Activated T-helper 2 cell treated with anti-CD3 and anti-CD28 coated beads, Interferon-gamma antibody, Interleukin-2, Interleukin-4, amounts not matched to agents 10 μg/mL and 5 μg/mL and 100 μg/mL, durations not matched to agents 14 hours and 24 hours and 36 hours (primary cell): ENCODE results near the gene INHBC. TPM values are rescaled to one million over a fixed set of nuclear protein-coding genes. Genes with fewer than 3 reads are reported as not detected.
"Not testable (repeated sequence)": the region's sequence is repeated elsewhere in the genome, so short reads cannot be mapped to it uniquely, and the experiment has no call there.

Experiments used
- DNase-seq: peaks from one replicate; pipeline ENCODE4 v3.0.0; 2021; ENCODE audit warnings: low spot score
- H3K27ac Mint-ChIP-seq: one replicate; pipeline ENCODE4 v1.8.0; 2021; ENCODE audit warnings: mixed read lengths
- H3K27me3 Mint-ChIP-seq: one replicate; pipeline ENCODE4 v1.8.0; 2021; ENCODE audit warnings: low read depth, mixed read lengths
- H3K36me3 Mint-ChIP-seq: one replicate; pipeline ENCODE4 v1.8.0; 2021; ENCODE audit warnings: low read depth, mixed read lengths
- H3K4me1 Mint-ChIP-seq: one replicate; pipeline ENCODE4 v1.8.0; 2021; ENCODE audit warnings: low read depth, mixed read lengths
- H3K4me3 Mint-ChIP-seq: one replicate; pipeline ENCODE4 v1.8.0; 2021; ENCODE audit warnings: low read depth, mild to moderate bottlenecking, moderate library complexity, mixed read lengths
- H3K9me3 Mint-ChIP-seq: one replicate; pipeline ENCODE4 v1.8.0; 2021; ENCODE audit warnings: mixed read lengths
- intact Hi-C: fragments of 100-400 bp; cut with micrococcal nuclease; formaldehyde crosslinking; loops from one replicate; pipeline ENCODE4 v1.15.1; 2023
- total RNA-seq: library from RNA; stranded (reverse); gene quantifications from 2 replicates; pipeline ENCODE4 v1.2.3, GENCODE V29; 2022

Gene INHBC
- total RNA-seq, 1 donor from 2014 or later: 0.14 TPM

- H3K9me3 Mint-ChIP-seq: no peaks in the 10 kb centered on the region
- H3K4me3 Mint-ChIP-seq: peak overlapping the region; percentile 99
- H3K36me3 Mint-ChIP-seq: peaks cover 52% of the 10 kb centered on the region
- no peaks in the 10 kb centered on the region for H3K27me3 Mint-ChIP-seq
- peaks cover 18% of the 10 kb centered on the region for H3K4me1 Mint-ChIP-seq
- peak overlapping the region; percentile 95 for H3K27ac Mint-ChIP-seq
- intact Hi-C loops: loop anchor here (1.0 to 5.0 kb wide), 2 partner anchors 32 to 254 kb away; partner anchors contain the start of gene DDIT3
- DNase-seq: no peak
Observed at GRCh38 chr12:57488402-57489156, 54.0 kb downstream of the INHBC start.

- H3K4me1 Mint-ChIP-seq: peaks cover 18% of the 10 kb centered on the region
- H3K9me3 Mint-ChIP-seq: no peaks in the 10 kb centered on the region
- peaks cover 52% of the 10 kb centered on the region for H3K36me3 Mint-ChIP-seq
- intact Hi-C loops: loop anchor here (5.0 kb wide), 1 partner anchor 253 kb away; no protein-coding TSS in a partner anchor
- no peak for DNase-seq
- H3K27ac Mint-ChIP-seq: peak overlapping the region; percentile 95
- no peaks in the 10 kb centered on the region for H3K27me3 Mint-ChIP-seq
- peak overlapping the region; percentile 99 for H3K4me3 Mint-ChIP-seq
Observed at GRCh38 chr12:57489157-57489641, 54.6 kb downstream of the INHBC start.

- intact Hi-C loops: no loop called here
- Mint-ChIP-seq H3K27me3 (no peaks in the 10 kb centered on the region), H3K4me3 (no peak overlapping the region), H3K9me3 (no peaks in the 10 kb centered on the region), H3K4me1 (peaks cover 18% of the 10 kb centered on the region), H3K36me3 (peaks cover 57% of the 10 kb centered on the region), H3K27ac (no peak overlapping the region)
- DNase-seq: no peak
Observed at GRCh38 chr12:57490126-57490525, 55.5 kb downstream of the INHBC start.

GRCh38 chr12:57491393-57492280 is 57.1 kb downstream of the INHBC start:
- DNase-seq: no peak
- no peaks in the 10 kb centered on the region for H3K27me3 Mint-ChIP-seq
- peak overlapping the region; percentile 64 for H3K27ac Mint-ChIP-seq
- intact Hi-C loops: no loop called here
- peaks cover 67% of the 10 kb centered on the region for H3K36me3 Mint-ChIP-seq
- H3K9me3 Mint-ChIP-seq: no peaks in the 10 kb centered on the region
- peaks cover 18% of the 10 kb centered on the region for H3K4me1 Mint-ChIP-seq
- H3K4me3 Mint-ChIP-seq: peak overlapping the region; percentile 19

- intact Hi-C loops, H3K27me3 Mint-ChIP-seq, H3K4me3 Mint-ChIP-seq, H3K4me1 Mint-ChIP-seq, H3K27ac Mint-ChIP-seq, H3K9me3 Mint-ChIP-seq, DNase-seq: not testable (repeated sequence)
- H3K36me3 Mint-ChIP-seq: peaks cover 74% of the 10 kb centered on the region
Observed at GRCh38 chr12:57495051-57495701, 60.6 kb downstream of the INHBC start.

- intact Hi-C loops: no loop called here
- H3K9me3 Mint-ChIP-seq: no peaks in the 10 kb centered on the region
- H3K4me3 Mint-ChIP-seq: no peak overlapping the region
- no peaks in the 10 kb centered on the region for H3K4me1 Mint-ChIP-seq
- peaks cover 72% of the 10 kb centered on the region for H3K36me3 Mint-ChIP-seq
- no peaks in the 10 kb centered on the region for H3K27me3 Mint-ChIP-seq
- no peak for DNase-seq
- peak overlapping the region; percentile 15 for H3K27ac Mint-ChIP-seq
Observed at GRCh38 chr12:57496822-57497221, 62.2 kb downstream of the INHBC start.

GRCh38 chr12:57497223-57498131 is 62.9 kb downstream of the INHBC start:
- no peaks in the 10 kb centered on the region for H3K9me3 Mint-ChIP-seq
- H3K27me3 Mint-ChIP-seq: no peaks in the 10 kb centered on the region
- H3K4me3 Mint-ChIP-seq: no peak overlapping the region
- H3K27ac Mint-ChIP-seq: peak overlapping the region; percentile 15
- no peak for DNase-seq
- intact Hi-C loops: no loop called here
- H3K36me3 Mint-ChIP-seq: peaks cover 72% of the 10 kb centered on the region
- H3K4me1 Mint-ChIP-seq: no peaks in the 10 kb centered on the region

GRCh38 chr12:57498132-57498502 is 63.5 kb downstream of the INHBC start:
- no peak for DNase-seq
- H3K9me3 Mint-ChIP-seq: no peaks in the 10 kb centered on the region
- H3K4me1 Mint-ChIP-seq: no peaks in the 10 kb centered on the region
- H3K36me3 Mint-ChIP-seq: peaks cover 69% of the 10 kb centered on the region
- H3K4me3 Mint-ChIP-seq: no peak overlapping the region
- intact Hi-C loops: no loop called here
- H3K27me3 Mint-ChIP-seq: no peaks in the 10 kb centered on the region
- no peak overlapping the region for H3K27ac Mint-ChIP-seq

- intact Hi-C loops: no loop called here
- Mint-ChIP-seq H3K27me3 (no peaks in the 10 kb centered on the region), H3K4me1 (no peaks in the 10 kb centered on the region), H3K4me3 (no peak overlapping the region), H3K27ac (no peak overlapping the region), H3K36me3 (peaks cover 73% of the 10 kb centered on the region), H3K9me3 (no peaks in the 10 kb centered on the region)
- no peak for DNase-seq
Observed at GRCh38 chr12:57498571-57498970, 64.0 kb downstream of the INHBC start.

GRCh38 chr12:57500213-57500612 is 65.6 kb downstream of the INHBC start:
- Mint-ChIP-seq H3K4me3 (no peak overlapping the region), H3K27ac (no peak overlapping the region), H3K27me3 (no peaks in the 10 kb centered on the region), H3K4me1 (no peaks in the 10 kb centered on the region), H3K36me3 (peaks cover 81% of the 10 kb centered on the region), H3K9me3 (no peaks in the 10 kb centered on the region)
- DNase-seq: no peak
- intact Hi-C loops: no loop called here
